ENCODE data around the gene SLU7. TPM values are rescaled to one million over a fixed set of nuclear protein-coding genes. Genes with fewer than 3 reads are reported as not detected.

Gene SLU7
- total RNA-seq, 1 experiment from 2014 or later: 33.3 TPM

DNA sequence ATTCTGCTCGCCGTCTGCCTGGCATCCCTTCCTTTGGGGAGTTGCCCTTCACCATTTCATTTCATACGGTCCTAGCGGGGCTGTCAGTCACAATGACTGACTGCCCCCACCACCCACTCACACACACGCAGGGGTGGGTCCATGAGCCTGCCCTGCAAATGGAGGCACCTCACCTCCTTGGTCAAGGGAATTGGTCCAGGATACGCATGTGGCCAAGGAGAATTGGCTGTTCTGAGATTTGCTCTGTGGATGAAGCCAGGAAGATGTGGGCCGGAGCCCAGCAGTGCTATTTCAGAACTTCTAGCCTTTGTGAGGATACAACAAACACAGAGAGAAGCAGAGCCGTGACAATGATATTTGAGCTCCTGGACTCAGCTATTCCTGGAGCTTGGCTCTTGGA lies 65.5 kb downstream of the SLU7 start:
- TF ChIP-seq EZH2 (IDR thresholded peaks at IDR 0.05; ENCODE audit: low read length, unreplicated experiment) (no peak), EZH2phosphoT487 (IDR thresholded peaks at IDR 0.05; ENCODE audit: borderline replicate concordance, low read length) (no peak)
- TF ChIP-seq, protein P1, sequence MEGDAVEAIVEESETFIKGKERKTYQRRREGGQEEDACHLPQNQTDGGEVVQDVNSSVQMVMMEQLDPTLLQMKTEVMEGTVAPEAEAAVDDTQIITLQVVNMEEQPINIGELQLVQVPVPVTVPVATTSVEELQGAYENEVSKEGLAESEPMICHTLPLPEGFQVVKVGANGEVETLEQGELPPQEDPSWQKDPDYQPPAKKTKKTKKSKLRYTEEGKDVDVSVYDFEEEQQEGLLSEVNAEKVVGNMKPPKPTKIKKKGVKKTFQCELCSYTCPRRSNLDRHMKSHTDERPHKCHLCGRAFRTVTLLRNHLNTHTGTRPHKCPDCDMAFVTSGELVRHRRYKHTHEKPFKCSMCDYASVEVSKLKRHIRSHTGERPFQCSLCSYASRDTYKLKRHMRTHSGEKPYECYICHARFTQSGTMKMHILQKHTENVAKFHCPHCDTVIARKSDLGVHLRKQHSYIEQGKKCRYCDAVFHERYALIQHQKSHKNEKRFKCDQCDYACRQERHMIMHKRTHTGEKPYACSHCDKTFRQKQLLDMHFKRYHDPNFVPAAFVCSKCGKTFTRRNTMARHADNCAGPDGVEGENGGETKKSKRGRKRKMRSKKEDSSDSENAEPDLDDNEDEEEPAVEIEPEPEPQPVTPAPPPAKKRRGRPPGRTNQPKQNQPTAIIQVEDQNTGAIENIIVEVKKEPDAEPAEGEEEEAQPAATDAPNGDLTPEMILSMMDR (conservative IDR thresholded peaks at IDR 0.05; ENCODE audit: low read depth, low read length): no peak

DNA sequence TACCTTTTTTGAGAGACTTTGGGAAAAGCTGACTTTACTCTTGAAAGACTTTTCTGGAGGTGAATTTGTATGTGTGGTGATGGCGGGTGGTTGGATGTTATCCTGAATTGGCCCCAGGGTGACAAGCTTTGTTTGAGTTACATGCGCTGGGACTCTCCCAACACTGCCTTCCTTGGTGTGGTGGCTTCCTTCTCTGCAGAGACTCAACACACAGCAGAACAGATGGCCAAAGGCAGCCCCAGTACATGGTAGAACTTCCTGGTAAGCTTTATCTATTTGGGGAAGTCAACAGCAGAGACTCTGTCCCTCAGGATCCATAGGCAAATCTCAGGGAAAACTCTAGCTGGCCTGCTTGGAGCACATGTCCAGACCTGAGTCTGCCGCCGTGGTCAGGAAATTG lies 66.6 kb downstream of the SLU7 start:
- Histone ChIP-seq H3K4me2 (ENCODE audit: low read length) (no peak overlapping the region), H2AFZ (ENCODE audit: low read length) (no peak overlapping the region), H3K9me3 (ENCODE audit: low read length) (no peaks in the 10 kb centered on the region), H3K36me3 (ENCODE audit: low read depth, low read length) (no peaks in the 10 kb centered on the region), H3K79me2 (ENCODE audit: low read length) (no peaks in the 10 kb centered on the region), H3K9me2 (replicated peaks; ENCODE audit: low read length) (no peaks in the 10 kb centered on the region), H3K27ac (ENCODE audit: low read length) (no peak overlapping the region), H4K20me1 (ENCODE audit: low read length) (no peaks in the 10 kb centered on the region), H3F3A (ENCODE audit: low read length, unreplicated experiment) (no peaks in the 10 kb centered on the region), H3K9ac (ENCODE audit: low read length) (no peak overlapping the region), H3K4me3 (ENCODE audit: low read length) (no peak overlapping the region), H3K27me3 (ENCODE audit: low read length) (no peaks in the 10 kb centered on the region), H3K4me1 (ENCODE audit: insufficient read depth, low read length) (no peaks in the 10 kb centered on the region)
- DNase-seq (no peak), ATAC-seq (no peak)
- intact Hi-C loops (cut with micrococcal nuclease): no loop called here
- TF ChIP-seq EZH2 (IDR thresholded peaks at IDR 0.05; ENCODE audit: low read length, unreplicated experiment): no peak
- TF ChIP-seq, protein P1 (conservative IDR thresholded peaks at IDR 0.05; ENCODE audit: low read depth, low read length): no peak
- ChIA-PET CTCF (no interaction called here), POLR2A (ENCODE audit: unreplicated experiment) (no interaction called here)
- BruUV-seq (replicated peaks): no TSS peak

More for the DNA sequence above, 65.5 kb downstream of the SLU7 start:
- Histone ChIP-seq H3K4me2 (ENCODE audit: low read length) (no peak overlapping the region), H3K9me2 (replicated peaks; ENCODE audit: low read length) (no peaks in the 10 kb centered on the region), H3K9me3 (ENCODE audit: low read length) (no peaks in the 10 kb centered on the region), H3K27me3 (ENCODE audit: low read length) (no peaks in the 10 kb centered on the region), H3F3A (ENCODE audit: low read length, unreplicated experiment) (no peaks in the 10 kb centered on the region), H3K36me3 (ENCODE audit: low read depth, low read length) (no peaks in the 10 kb centered on the region), H3K4me3 (ENCODE audit: low read length) (no peak overlapping the region), H4K20me1 (ENCODE audit: low read length) (no peaks in the 10 kb centered on the region), H3K9ac (ENCODE audit: low read length) (no peak overlapping the region), H3K4me1 (ENCODE audit: insufficient read depth, low read length) (no peaks in the 10 kb centered on the region), H3K27ac (ENCODE audit: low read length) (no peak overlapping the region), H2AFZ (ENCODE audit: low read length) (no peak overlapping the region), H3K79me2 (ENCODE audit: low read length) (no peaks in the 10 kb centered on the region)
- CTCF ChIA-PET: no interaction called here
- no peak for ATAC-seq
- BruUV-seq (replicated peaks): no TSS peak
- POLR2A ChIA-PET (ENCODE audit: unreplicated experiment): no interaction called here
- intact Hi-C loops (cut with micrococcal nuclease): no loop called here
- no peak for DNase-seq

Other genes starting within 250 kb of the SLU7 start
- gene FABP6, start 189.6 kb downstream of the SLU7 start, total RNA-seq (2014; rRNA removed): 2.0 TPM in 1 of 2 replicates, not detected in the other
- gene CCNJL, start 106.5 kb downstream of the SLU7 start, total RNA-seq (2014; rRNA removed): 7.7 and 9.3 TPM in 2 replicates
- 0.04 and 0.17 TPM in 2 replicates for gene C1QTNF2, start 48.5 kb downstream of the SLU7 start, total RNA-seq (2014; rRNA removed)
- gene FAM200C, start 19.0 kb downstream of the SLU7 start, total RNA-seq (2014; rRNA removed): 1.5 and 2.6 TPM in 2 replicates
- gene PTTG1, start 2.8 kb upstream of the SLU7 start, total RNA-seq (2014; rRNA removed): 198 and 245 TPM in 2 replicates

Data from PC-3 (cell line).